ENCODE data around the gene ZNF185.

Gene ZNF185

DNA sequence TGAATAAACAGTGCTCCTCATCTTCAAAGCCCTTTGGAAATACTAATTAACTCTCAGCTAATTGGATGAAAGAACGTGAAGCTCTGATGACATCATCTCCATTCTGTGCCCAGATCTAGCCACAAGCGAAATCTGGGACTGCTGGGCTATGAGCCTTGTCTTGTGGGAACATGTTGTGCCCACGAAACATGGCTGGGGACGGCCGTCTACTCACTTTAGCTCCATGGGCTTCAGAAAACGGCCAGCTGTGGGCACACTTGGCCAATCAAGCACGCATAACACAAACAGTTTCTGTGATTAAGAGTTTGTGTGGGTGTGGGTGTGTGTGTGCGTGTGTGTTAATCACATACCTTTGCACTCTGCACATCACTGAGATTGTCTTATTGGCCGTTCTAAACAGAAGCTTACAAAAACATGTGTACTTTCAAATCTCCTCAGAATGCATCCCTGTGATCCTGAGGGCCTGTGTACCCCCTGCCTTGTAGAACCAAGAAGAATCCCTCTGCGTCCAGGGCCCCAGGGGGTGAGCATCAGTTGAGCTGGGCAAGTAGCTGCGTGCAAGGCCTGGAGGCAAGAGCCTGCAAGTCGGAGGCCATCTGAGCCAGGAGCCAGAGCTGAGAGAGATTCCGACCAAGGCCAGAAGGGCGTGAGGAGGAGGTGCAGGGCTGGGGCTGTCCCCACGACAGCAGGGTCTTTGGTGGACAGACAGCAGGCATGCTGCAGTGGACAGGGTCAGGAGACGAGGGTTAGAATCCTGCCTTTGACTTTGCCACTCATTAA lies 18.7 kb upstream of the ZNF185 start:
- Histone ChIP-seq H3K9me2 (replicated peaks; ENCODE audit: insufficient read depth, low read length) (no peaks in the 10 kb centered on the region), H3K4me1 (ENCODE audit: low read length) (no peaks in the 10 kb centered on the region), H3K27ac (ENCODE audit: low read length) (no peak overlapping the region), H3K27me3 (replicated peaks; ENCODE audit: insufficient read depth, low read length) (no peaks in the 10 kb centered on the region), H3K79me2 (ENCODE audit: low read length) (no peaks in the 10 kb centered on the region), H2AFZ (ENCODE audit: low read length) (no peak overlapping the region), H3K36me3 (replicated peaks; ENCODE audit: insufficient read depth, low read length) (no peaks in the 10 kb centered on the region), H4K20me1 (ENCODE audit: insufficient read depth, low read length) (no peaks in the 10 kb centered on the region), H3K9me3 (replicated peaks; ENCODE audit: insufficient read depth, low read length) (no peaks in the 10 kb centered on the region), H3K4me2 (ENCODE audit: low read depth, low read length) (no peak overlapping the region), H3K4me3 (ENCODE audit: low read length) (no peak overlapping the region), H3K9ac (ENCODE audit: low read length) (no peak overlapping the region), H3F3A (ENCODE audit: insufficient read depth, low read length) (no peaks in the 10 kb centered on the region)
- TF ChIP-seq EZH2 (optimal IDR thresholded peaks at IDR 0.05; ENCODE audit: low read depth, low read length) (no peak), EZH2phosphoT487 (IDR thresholded peaks at IDR 0.05; ENCODE audit: low read length) (no peak)
- TF ChIP-seq, protein P1, sequence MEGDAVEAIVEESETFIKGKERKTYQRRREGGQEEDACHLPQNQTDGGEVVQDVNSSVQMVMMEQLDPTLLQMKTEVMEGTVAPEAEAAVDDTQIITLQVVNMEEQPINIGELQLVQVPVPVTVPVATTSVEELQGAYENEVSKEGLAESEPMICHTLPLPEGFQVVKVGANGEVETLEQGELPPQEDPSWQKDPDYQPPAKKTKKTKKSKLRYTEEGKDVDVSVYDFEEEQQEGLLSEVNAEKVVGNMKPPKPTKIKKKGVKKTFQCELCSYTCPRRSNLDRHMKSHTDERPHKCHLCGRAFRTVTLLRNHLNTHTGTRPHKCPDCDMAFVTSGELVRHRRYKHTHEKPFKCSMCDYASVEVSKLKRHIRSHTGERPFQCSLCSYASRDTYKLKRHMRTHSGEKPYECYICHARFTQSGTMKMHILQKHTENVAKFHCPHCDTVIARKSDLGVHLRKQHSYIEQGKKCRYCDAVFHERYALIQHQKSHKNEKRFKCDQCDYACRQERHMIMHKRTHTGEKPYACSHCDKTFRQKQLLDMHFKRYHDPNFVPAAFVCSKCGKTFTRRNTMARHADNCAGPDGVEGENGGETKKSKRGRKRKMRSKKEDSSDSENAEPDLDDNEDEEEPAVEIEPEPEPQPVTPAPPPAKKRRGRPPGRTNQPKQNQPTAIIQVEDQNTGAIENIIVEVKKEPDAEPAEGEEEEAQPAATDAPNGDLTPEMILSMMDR (IDR thresholded peaks at IDR 0.05; ENCODE audit: low read length) = no peak
- DNase-seq = no peak

GRCh38 chrX:152881289-152881688 lies 16.6 kb upstream of the ZNF185 start:
- H3K79me2 ChIP-seq (ENCODE audit: low read length) = no peaks in the 10 kb centered on the region
- DNase-seq = no peak
- no peaks in the 10 kb centered on the region for H4K20me1 ChIP-seq (ENCODE audit: insufficient read depth, low read length)
- no peak overlapping the region for H3K9ac ChIP-seq (ENCODE audit: low read length)
- no peak overlapping the region for H3K4me2 ChIP-seq (ENCODE audit: low read depth, low read length)
- H2AFZ ChIP-seq (ENCODE audit: low read length) = no peak overlapping the region
- no peaks in the 10 kb centered on the region for H3F3A ChIP-seq (ENCODE audit: insufficient read depth, low read length)
- H3K27me3 ChIP-seq (replicated peaks; ENCODE audit: insufficient read depth, low read length) = no peaks in the 10 kb centered on the region
- no peak overlapping the region for H3K4me3 ChIP-seq (ENCODE audit: low read length)
- H3K27ac ChIP-seq (ENCODE audit: low read length) = no peak overlapping the region
- H3K4me1 ChIP-seq (ENCODE audit: low read length) = no peaks in the 10 kb centered on the region
- H3K9me2 ChIP-seq (replicated peaks; ENCODE audit: insufficient read depth, low read length) = no peaks in the 10 kb centered on the region
- no peak for TF ChIP-seq EZH2 (optimal IDR thresholded peaks at IDR 0.05; ENCODE audit: low read depth, low read length)
- TF ChIP-seq EZH2phosphoT487 (IDR thresholded peaks at IDR 0.05; ENCODE audit: low read length) = no peak
- TF ChIP-seq, protein P1 (IDR thresholded peaks at IDR 0.05; ENCODE audit: low read length) = no peak
- H3K36me3 ChIP-seq (replicated peaks; ENCODE audit: insufficient read depth, low read length) = no peaks in the 10 kb centered on the region
- no peaks in the 10 kb centered on the region for H3K9me3 ChIP-seq (replicated peaks; ENCODE audit: insufficient read depth, low read length)

DNA sequence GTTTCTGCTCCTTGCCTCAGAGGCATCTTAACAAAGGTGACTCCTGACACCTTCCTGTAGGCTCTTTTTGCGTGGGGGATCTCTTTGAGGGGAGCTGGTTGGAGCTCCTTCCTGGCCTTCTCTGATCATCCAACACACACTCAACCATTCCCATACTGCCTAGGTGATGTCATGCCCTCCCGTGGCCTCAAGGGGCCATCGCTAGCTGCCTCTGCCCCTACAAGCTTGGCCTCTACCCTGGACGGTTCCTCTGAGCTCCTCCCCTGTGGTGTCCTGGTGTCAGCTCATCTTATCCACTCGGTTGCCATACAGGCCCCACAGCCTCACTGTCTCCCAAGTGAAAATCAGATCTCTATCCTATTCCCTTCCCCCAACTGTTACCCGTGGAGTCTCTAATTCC lies 13.7 kb upstream of the ZNF185 start:
- no peak overlapping the region for H2AFZ ChIP-seq (ENCODE audit: low read length)
- H3K9me2 ChIP-seq (replicated peaks; ENCODE audit: insufficient read depth, low read length) = no peaks in the 10 kb centered on the region
- no peaks in the 10 kb centered on the region for H3K9me3 ChIP-seq (replicated peaks; ENCODE audit: insufficient read depth, low read length)
- H3F3A ChIP-seq (ENCODE audit: insufficient read depth, low read length) = no peaks in the 10 kb centered on the region
- H3K4me2 ChIP-seq (ENCODE audit: low read depth, low read length) = no peak overlapping the region
- H3K4me1 ChIP-seq (ENCODE audit: low read length) = no peaks in the 10 kb centered on the region
- no peaks in the 10 kb centered on the region for H3K27me3 ChIP-seq (replicated peaks; ENCODE audit: insufficient read depth, low read length)
- H4K20me1 ChIP-seq (ENCODE audit: insufficient read depth, low read length) = no peaks in the 10 kb centered on the region
- H3K9ac ChIP-seq (ENCODE audit: low read length) = no peak overlapping the region
- H3K79me2 ChIP-seq (ENCODE audit: low read length) = no peaks in the 10 kb centered on the region
- no peak overlapping the region for H3K4me3 ChIP-seq (ENCODE audit: low read length)
- H3K36me3 ChIP-seq (replicated peaks; ENCODE audit: insufficient read depth, low read length) = no peaks in the 10 kb centered on the region
- H3K27ac ChIP-seq (ENCODE audit: low read length) = no peak overlapping the region
- no peak for DNase-seq
- TF ChIP-seq EZH2phosphoT487 (IDR thresholded peaks at IDR 0.05; ENCODE audit: low read length) (no peak), EZH2 (optimal IDR thresholded peaks at IDR 0.05; ENCODE audit: low read depth, low read length) (no peak)
- TF ChIP-seq, protein P1 (IDR thresholded peaks at IDR 0.05; ENCODE audit: low read length) = no peak

Measured in MM.1S (cell line).